Dedifferentiated amniotic fluid mesenchymal stem cell (primary cell): ENCODE measurements around the gene TMEM167A.
"Not testable (repeated sequence)": the region's sequence is repeated elsewhere in the genome, so short reads cannot be mapped to it uniquely, and the experiment has no call there.

Experiments
- DNase-seq: peaks from one replicate; pipeline ENCODE4 v3.0.0-alpha.2; 2016; ENCODE audit errors: extremely low spot score

The TMEM167A gene

DNA sequence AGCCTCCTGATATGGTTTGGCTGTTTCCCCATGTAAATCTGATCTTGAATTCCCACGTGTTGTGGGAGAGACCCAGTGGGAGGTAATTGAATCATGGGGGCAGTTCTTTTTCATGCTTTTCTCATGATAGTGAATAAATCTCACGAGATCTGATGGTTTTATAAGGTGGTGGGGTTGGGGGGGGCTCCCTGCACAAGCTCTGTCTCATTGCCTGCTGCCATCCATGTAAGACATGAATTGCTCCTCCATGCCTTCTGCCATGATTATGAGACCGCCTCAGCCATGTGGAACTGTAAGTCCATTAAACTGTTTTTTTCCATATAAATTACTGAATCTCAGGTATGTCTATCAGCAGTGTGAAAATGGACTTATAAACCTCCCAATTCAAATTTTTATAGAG is 13.0 kb upstream of the TMEM167A start:
- DNase-seq = no peak

DNA sequence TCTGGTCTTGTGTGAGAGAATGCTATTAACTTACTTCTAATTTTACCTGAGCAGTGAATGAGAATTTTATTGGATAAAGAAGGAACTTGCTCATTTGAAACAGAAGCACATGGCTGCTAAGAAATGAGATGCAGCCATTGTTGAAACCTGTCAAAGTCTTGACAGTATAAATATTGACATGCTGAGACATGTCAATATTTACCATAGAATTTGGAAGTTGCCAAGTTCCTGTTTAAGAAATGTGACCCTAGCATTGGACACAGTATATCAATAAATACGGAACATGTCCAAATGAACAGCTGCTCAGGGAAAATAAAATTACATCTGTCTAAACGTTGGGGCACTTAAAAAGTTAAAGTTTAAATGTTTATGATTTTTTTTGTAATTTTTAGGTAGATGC is 7.9 kb upstream of the TMEM167A start:
- DNase-seq = no peak

DNA sequence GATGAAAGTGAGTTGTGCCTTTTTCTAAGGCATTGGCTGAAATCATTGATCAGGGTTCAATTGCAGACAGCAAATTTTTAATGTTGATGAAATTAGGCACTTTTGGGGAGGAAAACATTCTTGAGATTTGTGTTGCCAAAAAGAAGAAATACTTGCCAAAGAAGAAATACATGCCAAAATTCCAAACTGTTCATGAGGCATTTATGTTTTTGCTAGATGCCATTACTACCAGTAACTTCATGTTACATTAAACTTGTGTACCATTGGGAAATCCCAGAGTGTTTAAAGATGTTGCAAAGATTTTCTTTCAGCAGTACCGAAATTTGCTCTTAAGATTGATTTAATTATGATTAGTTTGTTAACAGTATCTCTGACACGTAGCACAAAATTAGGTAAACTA is 7.1 kb upstream of the TMEM167A start:
- no peak for DNase-seq

DNA sequence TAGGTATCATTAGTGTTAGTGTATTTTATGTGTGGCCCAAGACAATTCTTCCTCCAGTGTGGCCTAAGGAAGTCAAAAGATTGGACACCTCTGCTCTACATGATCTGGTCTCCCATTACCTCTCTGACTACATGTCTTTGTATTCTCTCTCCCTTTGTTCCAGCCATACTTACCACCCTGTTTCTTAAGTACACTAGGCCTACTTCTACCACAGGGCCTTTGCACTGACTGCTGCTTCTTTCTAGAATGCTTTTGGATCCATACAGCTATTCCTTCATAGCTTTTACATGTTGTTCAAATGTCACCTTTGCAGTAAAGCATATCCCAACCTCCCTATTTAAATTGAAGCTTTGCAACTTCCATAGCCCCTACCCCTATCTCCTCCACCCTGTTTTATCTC is 5.6 kb upstream of the TMEM167A start:
- DNase-seq = no peak

DNA sequence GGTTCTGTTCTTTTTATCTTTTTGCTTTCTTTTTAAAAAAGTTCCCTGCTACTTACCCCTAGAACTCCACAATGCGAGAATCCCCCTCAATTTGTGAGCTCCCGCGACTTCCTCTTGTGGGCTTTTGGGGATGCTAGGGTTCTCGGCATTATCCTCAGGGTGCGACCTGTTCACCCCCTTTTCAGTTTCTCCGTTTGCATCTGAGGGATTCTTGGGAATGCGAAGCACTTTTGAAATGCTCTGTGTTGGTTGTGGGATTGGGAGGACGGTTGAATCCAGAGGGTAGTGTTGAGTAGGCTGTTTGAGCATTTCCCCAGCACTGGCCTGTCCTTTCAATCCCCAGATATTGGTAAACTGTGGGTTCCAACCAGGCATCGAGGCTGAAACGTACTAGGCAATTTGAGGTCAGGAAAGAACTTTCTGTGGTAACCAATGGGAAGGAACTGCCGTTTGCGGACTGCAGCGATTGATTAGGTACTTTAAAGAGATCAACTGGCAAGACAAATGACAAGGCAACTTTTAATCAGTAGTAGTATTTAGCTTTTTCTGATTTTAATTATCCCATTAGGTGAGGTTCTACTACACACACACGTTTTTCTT is 568 bp upstream of the TMEM167A start:
- peak; percentile 14 for DNase-seq

DNA sequence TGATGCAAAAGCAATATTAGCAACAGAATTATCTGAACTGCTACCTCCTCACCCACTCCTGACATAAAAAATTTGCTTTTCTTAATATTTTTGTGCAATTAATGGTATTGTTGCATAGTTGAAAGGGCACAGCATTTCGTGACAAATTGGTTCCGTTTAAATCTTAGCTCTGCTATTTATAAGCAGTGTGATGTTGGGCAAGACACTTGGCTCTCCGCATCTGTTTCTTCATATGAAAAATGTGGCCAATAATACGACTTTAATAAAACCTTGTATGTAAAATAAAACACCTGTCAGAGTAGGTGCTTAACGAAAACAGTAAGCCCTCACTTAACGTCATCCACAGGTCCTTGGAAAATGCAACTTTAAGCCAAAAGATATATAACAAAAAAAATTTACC is 4.2 kb downstream of the TMEM167A start:
- DNase-seq = no peak

DNA sequence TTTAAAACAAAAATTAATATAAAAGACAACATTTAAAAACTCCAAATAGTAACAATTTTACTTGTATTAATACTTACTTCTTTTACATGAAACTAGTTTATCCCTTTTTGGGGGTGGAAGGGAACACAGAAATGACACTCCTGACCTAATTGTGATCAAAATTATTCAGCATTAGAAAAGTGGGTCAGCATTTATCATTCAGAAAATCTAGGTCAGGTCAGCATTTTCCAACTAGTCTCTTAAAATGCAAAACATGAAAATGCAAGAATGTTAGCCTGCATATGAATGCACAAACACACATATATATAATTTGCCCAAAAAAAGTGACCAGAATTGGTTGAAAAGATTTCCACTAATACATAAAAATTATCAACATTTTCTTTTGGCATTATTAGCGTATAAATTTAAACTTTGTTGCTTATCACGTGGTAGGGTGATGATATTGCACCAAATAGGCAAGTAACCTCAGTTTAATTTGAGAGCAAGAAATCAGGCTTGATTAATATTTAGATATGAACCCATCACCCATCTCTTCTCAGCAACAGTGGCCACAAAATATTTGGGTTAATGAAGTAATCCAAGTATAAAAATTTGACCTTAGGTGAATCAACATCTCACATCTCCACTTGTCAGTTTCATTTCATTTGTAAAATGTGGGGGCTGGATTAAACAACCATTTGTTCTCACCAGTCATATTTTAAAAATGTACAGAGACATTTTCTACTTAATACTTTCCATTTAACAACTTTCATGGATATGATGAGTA is 5.7 kb downstream of the TMEM167A start:
- DNase-seq = no peak

DNA sequence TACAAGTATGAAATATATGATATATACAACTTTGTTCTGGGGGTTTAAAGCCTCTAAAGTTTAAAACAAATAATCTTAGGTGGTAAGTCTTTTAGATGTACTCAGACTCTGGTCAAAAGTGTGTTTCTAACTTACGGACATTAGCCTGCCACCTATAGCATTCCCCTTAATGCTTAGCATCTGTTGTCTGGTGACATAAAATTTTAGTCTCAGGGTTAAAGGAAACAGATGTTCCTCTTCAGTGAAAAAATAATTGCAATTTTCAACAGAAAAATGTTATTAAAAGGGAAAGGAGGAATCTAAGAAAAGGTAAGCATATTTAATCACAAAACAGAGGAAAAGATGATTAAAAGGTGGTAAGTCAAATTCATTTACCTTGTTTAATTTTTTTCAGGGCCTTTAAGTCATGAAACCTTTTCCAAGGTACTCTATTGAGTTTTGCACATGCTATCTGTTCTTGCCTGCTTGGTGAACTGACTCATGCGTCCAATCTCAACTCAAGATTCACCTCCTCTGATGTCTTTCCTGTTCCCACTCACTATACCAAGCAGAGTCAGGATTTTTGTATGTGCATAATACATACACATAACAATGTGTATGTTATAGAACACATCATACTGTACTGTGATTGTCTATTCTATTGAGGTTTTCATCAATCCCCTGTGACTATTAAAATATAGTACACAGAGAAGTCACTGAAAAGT is 7.9 kb downstream of the TMEM167A start:
- no peak for DNase-seq

DNA sequence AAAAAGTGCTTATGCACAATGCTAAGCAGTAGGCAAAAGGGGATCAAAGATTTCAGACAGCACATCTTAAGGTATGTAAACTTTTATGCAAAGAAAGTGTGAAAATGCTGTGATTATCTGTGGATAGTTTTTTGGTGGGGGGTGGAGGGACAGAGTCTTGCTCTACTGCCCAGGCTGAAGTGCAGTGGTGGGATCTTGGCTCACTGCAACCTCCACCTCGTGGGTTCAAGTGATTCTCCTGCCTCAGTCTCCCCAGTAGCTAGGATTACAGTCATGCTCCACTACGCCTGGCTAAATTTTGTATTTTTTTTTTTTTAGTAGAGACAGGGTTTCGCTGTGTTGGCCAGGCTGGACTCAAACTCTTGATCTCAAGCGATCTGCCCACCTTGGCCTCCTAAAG is 9.8 kb downstream of the TMEM167A start:
- not testable (repeated sequence) for DNase-seq

DNA sequence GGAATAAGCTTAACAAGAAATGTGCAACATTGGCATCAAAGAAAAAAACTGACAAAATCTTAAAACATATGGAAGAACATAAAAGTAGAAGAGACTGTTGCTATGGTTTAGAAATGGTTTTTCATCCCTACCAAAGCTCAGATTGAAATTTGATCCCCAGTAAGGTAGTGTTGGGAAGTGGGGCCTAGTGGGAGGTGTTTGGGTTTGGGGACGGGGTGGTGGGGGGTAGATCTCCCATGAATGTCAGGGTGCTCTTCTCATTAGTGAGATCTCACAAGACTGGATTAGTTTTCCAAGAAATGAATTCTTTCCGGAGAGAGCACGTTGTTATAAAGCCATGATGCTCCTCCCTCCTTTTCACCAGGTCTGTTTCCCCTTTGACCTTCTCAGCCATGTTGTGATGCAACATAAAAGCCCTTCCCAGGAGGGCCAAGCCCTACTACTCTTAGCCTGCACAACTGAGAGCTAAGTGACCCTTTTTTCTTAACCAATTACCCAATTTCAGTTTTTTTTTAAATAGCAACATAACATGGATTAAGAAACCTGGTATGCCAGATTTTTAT is 10.6 kb downstream of the TMEM167A start:
- no peak for DNase-seq

DNA sequence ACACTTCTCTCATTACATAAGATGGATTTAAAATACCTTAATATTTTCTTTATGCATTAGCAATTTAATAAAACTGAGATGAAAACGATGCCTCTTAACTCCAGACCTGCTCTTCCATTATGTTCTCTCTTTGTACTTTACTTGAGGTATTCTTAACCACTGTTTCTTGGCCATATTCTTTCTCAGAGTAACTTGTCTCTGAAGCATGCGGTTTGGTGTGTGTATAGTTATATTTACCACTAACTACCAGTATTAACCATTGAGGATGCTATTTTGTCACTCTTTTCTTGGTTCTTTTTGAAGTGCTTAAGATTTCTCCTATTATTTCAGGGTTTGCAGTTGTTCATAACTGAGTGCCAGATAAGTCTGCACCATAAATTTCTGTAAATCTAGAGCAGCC is 17.9 kb downstream of the TMEM167A start:
- no peak for DNase-seq

DNA sequence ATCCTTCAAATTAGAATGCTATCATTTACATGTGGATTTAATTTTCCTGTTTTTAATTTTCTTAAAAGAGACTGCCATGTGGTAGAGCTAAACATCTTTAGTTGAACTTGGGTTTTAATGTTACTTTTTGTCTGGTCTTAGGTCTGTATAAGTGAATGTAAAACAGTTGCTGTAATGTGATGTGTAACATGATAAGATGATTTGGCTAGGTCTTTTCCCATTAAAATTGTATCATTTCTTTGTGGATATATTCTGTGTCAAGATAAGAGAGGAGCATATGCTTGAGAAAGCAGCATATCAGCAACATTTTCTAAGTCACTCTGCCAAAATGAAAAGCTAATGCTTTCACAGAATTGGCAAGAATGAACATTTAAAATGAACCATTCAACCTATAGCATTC is 18.5 kb downstream of the TMEM167A start:
- DNase-seq = no peak

DNA sequence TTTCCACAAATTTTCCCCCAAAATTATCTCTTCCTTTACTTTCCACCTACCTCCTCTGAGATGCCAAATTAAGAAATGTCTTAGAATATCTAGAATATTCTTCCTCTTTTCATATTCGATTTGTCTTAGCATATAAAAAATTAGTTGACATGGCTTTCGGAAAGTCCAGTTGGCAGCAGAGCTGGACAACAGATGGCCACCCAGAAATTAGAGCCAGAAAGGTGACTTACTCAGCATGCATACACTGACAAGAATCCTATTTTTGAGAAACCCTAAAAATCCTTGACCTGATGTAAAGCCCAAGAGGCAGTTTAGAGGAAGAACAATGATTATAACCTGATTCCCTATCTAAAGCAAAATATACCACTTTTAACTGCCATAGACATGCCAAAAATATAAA is 22.0 kb downstream of the TMEM167A start:
- DNase-seq = no peak

DNA sequence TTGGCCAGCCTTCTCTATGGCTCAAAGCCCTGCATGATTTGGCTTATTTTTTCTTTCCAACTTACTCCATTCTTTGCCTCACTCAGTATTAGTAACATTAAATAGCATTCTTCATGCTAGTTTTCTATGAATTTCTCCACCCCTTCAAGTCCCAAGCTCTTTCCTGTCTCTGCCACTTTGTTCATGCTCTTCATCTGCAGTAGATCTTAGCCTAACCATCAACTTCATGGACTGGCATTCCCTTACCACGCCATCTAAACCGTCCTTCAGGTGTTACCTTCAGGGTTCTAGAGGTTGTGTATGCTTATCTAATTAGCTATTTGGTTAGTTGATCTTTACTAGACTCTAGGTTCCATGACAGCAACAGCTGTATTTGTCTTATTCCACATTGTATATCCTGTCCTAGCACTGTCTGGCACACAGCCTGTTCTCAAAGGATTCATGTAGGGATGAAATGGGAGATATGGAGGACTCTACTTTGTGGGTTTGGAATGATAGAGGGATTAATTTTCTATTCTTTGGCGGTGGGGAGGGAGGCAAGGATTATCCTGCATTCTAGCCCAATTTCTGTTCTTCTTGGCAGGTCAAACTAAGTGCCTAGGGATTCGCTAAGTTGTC is 26.4 kb downstream of the TMEM167A start:
- no peak for DNase-seq

DNA sequence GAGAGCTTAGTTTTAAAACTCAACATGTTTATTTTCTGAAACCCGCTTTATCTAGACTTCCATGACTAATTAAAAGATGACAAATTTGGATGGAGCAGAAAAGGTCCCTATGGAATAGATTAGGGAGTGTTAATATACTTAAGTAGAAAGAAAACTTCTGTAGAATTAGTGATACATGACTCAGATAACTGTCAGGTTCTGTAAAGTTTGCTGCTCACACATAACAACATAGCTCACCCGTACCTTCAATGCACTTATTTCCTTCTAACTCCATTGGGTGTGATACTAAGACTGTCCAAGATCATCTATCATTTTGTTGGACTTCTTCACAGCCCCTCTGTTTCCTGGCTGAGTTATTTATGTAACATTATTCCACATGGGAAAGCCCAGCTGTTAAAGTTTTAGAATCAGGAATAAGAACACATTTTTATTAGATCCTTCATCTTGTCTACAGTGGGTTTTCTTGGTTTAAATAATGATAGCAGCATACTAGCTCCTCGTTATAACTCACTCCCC is 27.8 kb downstream of the TMEM167A start:
- DNase-seq = no peak

DNA sequence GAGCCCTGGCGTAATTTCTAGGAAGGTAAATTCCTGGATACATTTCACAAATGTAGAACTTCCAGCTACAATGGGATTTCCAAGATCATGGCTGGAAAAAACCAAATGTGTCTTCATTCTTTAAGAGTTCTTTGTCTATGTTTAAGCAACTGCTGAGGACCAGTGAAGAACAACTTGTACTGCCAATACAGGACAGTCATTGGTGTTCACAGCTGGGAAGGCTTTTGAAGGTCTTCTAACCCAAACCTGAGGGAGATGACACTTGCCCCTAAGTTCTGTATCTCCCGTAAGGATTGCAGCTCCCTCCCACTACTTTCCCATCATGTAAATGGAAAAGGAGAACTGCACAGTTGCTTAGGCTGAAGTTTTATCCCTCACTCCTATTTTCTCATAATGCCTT is 28.4 kb downstream of the TMEM167A start:
- DNase-seq = no peak

DNA sequence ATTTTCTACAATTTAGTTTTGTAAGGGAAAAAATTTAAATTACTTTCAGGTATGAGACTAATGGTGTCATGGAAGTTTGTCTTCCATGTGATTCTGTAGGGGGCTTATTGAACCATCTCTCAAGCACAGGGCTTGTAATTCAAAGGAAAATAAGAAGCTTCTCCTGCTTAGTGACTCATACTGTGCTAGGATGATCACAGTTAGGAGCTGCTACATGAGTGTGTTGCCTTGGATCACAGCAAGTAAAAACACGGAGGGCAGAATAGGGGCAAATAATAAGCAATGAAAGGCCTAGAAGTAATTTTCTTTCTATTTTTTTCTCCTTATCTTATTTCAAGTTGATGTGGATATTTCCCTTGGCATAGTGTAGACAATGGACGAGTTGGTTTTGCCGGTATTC is 28.9 kb downstream of the TMEM167A start:
- DNase-seq = no peak

DNA sequence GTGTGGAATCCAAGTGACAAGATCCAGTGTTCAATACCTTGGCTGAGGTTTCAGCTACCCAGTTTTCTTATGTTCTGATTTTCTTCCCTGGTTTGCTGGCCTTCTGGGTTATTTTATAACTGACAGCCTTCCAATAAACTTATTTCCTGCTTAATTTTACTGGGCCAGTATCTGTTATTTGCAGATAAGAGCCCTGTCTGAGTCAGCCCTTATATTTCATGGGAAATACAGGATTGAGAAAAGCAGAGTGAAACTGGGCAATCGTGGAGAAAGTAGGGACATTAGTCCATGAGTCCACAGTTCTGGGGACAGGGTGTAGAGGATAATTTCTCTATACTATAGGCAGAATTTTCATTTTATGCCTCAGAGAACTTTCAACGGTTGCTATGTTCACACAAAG is 32.3 kb downstream of the TMEM167A start:
- no peak for DNase-seq

DNA sequence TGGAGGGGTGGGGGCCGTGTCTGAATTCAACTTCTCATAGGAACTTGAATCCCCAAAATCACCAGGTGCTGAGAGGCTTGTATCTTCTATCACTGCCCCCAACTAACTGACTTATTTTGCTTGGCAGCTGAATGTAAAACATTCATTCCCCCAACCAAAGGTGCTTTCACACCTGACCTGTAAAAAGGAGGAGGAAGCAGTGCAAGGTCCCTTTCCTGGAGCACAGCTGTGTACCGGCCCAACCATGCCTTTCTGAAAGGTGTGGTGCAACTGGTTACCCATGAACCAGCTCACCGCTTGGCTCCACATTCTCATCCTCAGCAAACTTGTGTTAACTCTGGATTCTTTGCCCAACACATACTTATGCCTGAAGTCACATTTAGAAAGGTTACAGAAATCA is 34.7 kb downstream of the TMEM167A start:
- no peak for DNase-seq

DNA sequence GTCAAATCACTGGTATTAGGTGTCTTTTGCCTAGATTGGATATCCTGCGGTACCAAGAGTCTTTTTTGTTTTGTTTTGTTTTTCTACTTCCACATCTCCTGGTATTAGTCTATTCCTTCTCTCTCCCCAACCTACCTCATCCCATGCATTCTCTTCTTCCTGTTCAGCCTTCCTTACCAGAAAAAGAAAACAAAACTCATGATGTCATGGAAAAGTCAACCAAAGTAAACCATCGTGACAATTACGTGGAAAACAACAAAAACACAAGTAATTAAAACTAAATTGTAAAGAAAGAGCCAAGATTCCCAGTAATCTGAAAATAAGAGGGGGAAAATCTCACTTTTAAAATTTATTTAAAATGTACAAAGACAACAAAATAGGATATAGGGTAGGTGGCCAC is 38.3 kb downstream of the TMEM167A start:
- no peak for DNase-seq

DNA sequence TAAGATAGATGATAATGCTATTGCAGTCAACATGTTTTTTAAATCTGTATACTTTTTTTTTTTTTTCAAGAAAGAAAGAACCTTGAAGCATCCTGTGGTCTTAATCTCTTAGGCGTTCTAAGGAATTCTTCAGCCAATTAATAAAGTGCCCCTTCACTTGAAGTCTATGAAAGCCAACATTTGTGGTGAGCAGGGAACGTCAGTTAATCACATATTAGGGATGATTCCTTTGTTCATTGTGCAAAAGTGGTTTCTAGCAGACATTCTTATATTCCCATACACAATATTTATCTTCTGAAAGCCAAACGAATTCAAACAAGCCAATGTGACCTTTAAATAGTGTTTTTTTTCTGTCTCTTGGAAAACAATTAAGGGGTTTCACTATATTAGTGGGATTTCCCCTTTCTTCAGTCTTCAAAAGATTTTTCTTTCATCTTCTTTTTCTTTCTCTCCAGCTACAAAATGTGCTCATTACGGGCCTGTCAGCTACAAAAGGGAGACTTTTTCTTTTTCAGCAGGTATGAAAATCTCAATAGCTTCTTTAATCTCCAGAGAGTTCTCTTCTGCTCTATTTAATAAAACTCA is 40.1 kb downstream of the TMEM167A start:
- DNase-seq = no peak
